GM23248 (cell line): Measurements from ENCODE around the gene PTEN.

Experiments
- EZH2 ChIP-seq: fragments of 200-600 bp; sonication (generic); IDR thresholded peaks from 2 replicates; pipeline ENCODE4 v1.6.1; 2018; ENCODE audit warnings: antibody characterized with exemption, mild to moderate bottlenecking; ENCODE audit not compliant: insufficient read depth, poor library complexity, severe bottlenecking
- EZH2phosphoT487 ChIP-seq: fragments of 200-600 bp; sonication (generic); IDR thresholded peaks from 2 replicates; pipeline ENCODE4 v1.6.1; 2018; ENCODE audit warnings: antibody characterized with exemption, moderate library complexity, mild to moderate bottlenecking, low read depth; ENCODE audit not compliant: insufficient read depth

DNA sequence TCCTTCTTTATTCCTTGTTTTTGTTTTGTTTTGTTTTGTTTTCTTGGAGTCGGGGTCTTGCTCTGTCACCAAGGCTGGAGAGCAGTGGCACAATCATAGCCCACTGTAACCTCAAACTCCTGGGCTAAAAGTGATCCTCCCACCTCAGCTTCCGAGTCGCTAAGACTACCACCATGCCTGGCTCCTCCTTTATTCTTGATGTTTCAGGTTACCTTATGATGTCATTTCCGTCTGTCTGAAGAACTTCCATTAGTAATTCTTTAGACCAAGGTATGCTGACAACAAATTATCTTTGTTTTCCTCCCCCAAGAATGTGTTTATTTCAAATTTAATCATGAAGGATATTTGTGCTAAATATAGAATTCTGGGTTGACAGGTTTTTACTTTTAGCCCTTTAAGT lies 27.3 kb upstream of the PTEN start:
- no peak for TF ChIP-seq EZH2
- no peak for TF ChIP-seq EZH2phosphoT487
